Measurements from ENCODE around the gene RASD1. TPM values are rescaled to one million over a fixed set of nuclear protein-coding genes. Genes with fewer than 3 reads are reported as not detected.

RASD1 gene
- total RNA-seq, 1 donor from 2014 or later, result 1.0 TPM

DNA sequence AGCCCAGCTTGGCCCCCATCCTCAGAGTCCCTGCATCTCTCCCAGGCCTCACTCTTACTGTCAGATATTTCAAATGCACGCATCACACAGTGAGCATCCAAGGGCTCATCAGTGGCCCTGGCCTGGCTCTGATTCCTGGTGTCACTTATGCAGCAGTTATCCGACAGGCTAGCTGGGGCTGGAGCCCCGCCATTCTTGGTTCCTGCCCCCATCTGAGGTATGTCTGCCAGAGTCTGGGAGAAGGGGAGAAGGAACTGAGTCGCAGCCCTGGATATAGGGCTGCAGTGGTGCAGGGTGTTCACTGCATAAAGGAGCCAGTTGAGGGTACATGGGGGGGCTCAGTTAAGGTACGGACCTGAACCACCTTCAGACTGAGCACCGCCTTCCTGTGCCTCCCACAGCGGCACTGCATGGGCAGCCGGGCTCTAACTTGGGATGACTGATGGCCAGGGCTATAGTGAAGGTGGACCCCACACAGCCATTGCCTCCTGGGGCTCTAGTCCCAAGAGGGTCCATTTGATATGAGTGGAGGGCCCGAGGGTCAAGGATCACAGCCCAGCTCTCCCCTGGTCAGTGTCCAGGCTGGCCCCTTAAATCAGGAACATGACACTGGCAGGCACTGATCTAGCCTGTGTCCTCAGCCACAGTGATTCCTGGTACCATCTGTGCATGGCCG is 1.8 kb upstream of the RASD1 start:
- H3K36me3 Mint-ChIP-seq (ENCODE audit: low read depth), result peaks cover 2% of the 10 kb centered on the region
- DNase-seq (no peak), ATAC-seq (ENCODE audit: low read depth) (no peak)
- TF ChIP-seq, protein P1, sequence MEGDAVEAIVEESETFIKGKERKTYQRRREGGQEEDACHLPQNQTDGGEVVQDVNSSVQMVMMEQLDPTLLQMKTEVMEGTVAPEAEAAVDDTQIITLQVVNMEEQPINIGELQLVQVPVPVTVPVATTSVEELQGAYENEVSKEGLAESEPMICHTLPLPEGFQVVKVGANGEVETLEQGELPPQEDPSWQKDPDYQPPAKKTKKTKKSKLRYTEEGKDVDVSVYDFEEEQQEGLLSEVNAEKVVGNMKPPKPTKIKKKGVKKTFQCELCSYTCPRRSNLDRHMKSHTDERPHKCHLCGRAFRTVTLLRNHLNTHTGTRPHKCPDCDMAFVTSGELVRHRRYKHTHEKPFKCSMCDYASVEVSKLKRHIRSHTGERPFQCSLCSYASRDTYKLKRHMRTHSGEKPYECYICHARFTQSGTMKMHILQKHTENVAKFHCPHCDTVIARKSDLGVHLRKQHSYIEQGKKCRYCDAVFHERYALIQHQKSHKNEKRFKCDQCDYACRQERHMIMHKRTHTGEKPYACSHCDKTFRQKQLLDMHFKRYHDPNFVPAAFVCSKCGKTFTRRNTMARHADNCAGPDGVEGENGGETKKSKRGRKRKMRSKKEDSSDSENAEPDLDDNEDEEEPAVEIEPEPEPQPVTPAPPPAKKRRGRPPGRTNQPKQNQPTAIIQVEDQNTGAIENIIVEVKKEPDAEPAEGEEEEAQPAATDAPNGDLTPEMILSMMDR (IDR thresholded peaks at IDR 0.05), result no peak
- H3K27ac Mint-ChIP-seq, result no peak overlapping the region
- H3K9me3 Mint-ChIP-seq, result no peaks in the 10 kb centered on the region
- peaks cover 17% of the 10 kb centered on the region for H3K4me1 Mint-ChIP-seq
- ChIA-PET POLR2A (interaction anchor here (0.5 kb wide), 1 partner anchor 152 kb away, joined by 3 read pairs; no protein-coding TSS in a partner anchor), CTCF (interaction anchor here (1.3 to 3.9 kb wide), 5 partner anchors 7 to 421 kb away, joined by 3 to 65 read pairs (median 16); no protein-coding TSS in a partner anchor)
- H3K4me3 Mint-ChIP-seq, result no peak overlapping the region
- peaks cover 12% of the 10 kb centered on the region for H3K27me3 Mint-ChIP-seq
- intact Hi-C loops (cut with micrococcal nuclease), result loop anchor here (1.0 to 10.0 kb wide), 4 partner anchors 21 to 421 kb away; partner anchors contain the start of gene MED9

DNA sequence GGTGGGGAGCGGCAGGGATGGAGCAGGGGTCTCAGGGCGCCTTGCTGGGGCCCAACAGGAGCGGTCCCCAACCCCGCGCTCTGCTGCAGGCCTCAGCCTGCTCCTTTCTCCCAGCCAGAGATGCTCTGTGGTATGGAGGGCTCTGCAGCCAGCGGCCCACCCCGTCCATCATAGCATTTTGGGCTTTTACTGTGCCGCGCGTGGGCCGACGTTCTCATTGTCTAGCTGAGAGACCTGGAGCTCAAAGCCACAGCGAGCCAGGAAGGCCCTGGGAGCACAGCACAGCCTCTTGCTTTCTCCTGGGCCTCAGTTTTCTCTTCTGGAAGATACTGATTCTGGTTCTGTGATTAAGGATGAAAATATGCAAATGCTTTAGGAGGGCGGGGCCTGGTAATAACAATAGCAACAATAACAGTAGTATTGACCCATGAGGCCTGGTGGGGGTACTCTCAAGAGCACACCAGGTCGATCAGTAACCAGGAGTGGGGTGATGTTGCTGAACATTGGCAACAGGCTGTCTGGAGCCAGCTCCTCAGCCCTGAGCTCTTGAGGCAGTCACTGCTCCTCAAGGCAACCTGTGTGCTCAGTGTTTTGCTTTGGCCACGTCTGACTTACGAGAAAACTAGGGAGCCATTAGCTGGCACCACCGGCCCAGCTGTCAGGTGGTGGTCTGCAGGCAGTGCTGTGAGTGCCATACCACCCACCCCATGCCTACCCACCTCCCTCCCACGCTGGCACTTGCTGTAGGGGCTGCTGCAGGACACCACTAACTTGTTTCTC is 1.1 kb upstream of the RASD1 start:
- no peak overlapping the region for H3K27ac Mint-ChIP-seq
- peak overlapping the region; percentile 42 for H3K4me3 Mint-ChIP-seq
- intact Hi-C loops (cut with micrococcal nuclease), result loop anchor here (1.0 to 10.0 kb wide), 4 partner anchors 20 to 422 kb away; partner anchors contain the start of gene MED9
- no peak for DNase-seq
- no peak for ATAC-seq (ENCODE audit: low read depth)
- peaks cover 17% of the 10 kb centered on the region for H3K4me1 Mint-ChIP-seq
- no peaks in the 10 kb centered on the region for H3K9me3 Mint-ChIP-seq
- TF ChIP-seq, protein P1 (IDR thresholded peaks at IDR 0.05), result no peak
- CTCF ChIA-PET, result interaction anchor here (0.6 to 3.9 kb wide), 17 partner anchors 8 to 536 kb away, joined by 3 to 65 read pairs (median 4); partner anchors contain the start of gene PEMT
- H3K36me3 Mint-ChIP-seq (ENCODE audit: low read depth), result peaks cover 9% of the 10 kb centered on the region
- POLR2A ChIA-PET, result interaction anchor here (0.6 to 1.1 kb wide), 3 partner anchors 94 to 533 kb away, joined by 4 to 6 read pairs (median 5); partner anchors contain the start of gene PEMT
- H3K27me3 Mint-ChIP-seq, result peaks cover 8% of the 10 kb centered on the region

DNA sequence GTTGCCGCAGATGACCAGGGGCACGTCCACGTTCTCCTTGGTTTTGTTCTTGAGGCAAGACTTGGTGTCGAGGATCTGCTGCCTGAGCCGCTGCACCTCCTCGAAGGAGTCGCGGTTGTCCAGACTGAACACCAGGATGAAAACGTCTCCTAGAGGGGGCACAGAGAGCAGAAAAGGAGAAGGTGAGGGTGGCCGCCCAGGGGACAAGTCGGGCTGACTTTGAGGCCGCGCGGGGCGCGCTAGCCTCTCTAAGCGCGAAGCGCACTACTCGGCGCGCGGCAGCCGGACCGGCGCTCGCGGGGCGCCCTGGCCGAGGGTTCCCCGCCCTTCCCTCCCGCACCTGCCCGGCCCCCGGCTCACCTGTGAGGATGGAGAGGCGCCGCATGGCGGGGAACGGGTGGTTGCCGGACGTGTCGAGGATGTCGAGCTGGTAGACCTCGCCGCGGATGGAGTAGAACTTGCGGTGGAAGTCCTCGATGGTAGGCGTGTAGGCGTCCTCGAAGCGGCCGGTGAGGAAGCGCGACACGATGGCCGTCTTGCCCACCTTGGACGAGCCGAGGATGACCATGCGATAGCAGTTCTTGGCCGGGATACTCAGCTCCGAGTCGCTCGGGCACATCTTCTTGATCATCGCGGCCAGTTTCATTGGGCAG is 533 bp downstream of the RASD1 start:
- Mint-ChIP-seq H3K4me1 (peaks cover 17% of the 10 kb centered on the region), H3K27ac (no peak overlapping the region), H3K36me3 (ENCODE audit: low read depth) (peaks cover 24% of the 10 kb centered on the region), H3K4me3 (peak overlapping the region; percentile 80), H3K9me3 (no peaks in the 10 kb centered on the region), H3K27me3 (peaks cover 8% of the 10 kb centered on the region)
- DNase-seq, result no peak
- intact Hi-C loops (cut with micrococcal nuclease), result loop anchor here (1.0 to 10.0 kb wide), 5 partner anchors 19 to 147 kb away; partner anchors contain the start of genes MED9 and PEMT
- peak; percentile 2 for ATAC-seq (ENCODE audit: low read depth)
- TF ChIP-seq, protein P1 (IDR thresholded peaks at IDR 0.05), result no peak
- ChIA-PET POLR2A (no interaction called here), CTCF (interaction anchor here (1.4 to 3.9 kb wide), 5 partner anchors 10 to 423 kb away, joined by 5 to 65 read pairs (median 16); no protein-coding TSS in a partner anchor)

DNA sequence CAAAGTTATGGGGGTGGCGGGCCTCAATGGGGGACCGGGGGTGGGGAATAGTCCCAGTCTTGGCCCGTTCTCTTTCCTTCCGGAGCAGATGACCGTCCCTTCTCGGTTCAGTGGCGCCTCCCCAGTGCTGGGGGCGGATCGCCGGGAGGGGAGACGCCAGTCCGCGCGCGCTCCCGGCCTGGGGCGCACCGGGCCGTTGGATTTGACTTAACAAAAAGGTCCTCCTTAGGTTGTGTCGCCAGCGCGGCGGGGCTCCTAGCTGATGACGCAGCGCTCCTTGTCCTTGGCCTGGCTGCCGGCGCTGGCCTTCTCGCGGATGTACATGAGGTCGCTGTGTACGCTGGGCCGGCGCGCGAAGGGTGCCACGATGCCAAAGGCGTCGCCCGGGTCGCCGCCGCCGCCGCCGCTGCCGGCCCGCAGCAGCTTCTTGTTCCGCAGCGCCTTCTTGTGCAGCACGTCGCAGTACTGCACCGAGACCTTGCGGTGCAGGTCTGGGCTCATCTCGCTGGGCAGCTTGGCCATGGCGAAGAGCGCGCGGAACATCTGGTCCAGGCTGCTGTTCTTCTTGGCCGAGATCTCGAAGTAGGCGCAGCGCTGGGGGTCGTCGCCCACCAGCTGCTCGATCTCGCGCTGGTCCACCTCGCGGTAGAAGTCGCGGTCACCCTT is 1.2 kb downstream of the RASD1 start:
- intact Hi-C loops (cut with micrococcal nuclease), result loop anchor here (10.0 kb wide), 1 partner anchor 70 kb away; no protein-coding TSS in a partner anchor
- ChIA-PET POLR2A (no interaction called here), CTCF (interaction anchor here (2.7 to 3.9 kb wide), 3 partner anchors 10 to 424 kb away, joined by 8 to 65 read pairs (median 28); no protein-coding TSS in a partner anchor)
- H3K36me3 Mint-ChIP-seq (ENCODE audit: low read depth), result peaks cover 25% of the 10 kb centered on the region
- DNase-seq, result no peak
- H3K9me3 Mint-ChIP-seq, result no peaks in the 10 kb centered on the region
- H3K27me3 Mint-ChIP-seq, result peaks cover 8% of the 10 kb centered on the region
- ATAC-seq (ENCODE audit: low read depth), result no peak
- H3K4me3 Mint-ChIP-seq, result peak overlapping the region; percentile 80
- H3K27ac Mint-ChIP-seq, result no peak overlapping the region
- H3K4me1 Mint-ChIP-seq, result peaks cover 17% of the 10 kb centered on the region
- TF ChIP-seq, protein P1 (IDR thresholded peaks at IDR 0.05), result no peak

All from activated B cell treated with CpG ODN at 0.5 μM for 24 hours (primary cell).